ENCODE results near the gene TMEM63B. TPM values are rescaled to one million over a fixed set of nuclear protein-coding genes. Genes with fewer than 3 reads are reported as not detected.
"Not testable (repeated sequence)": the region's sequence is repeated elsewhere in the genome, so short reads cannot be mapped to it uniquely, and the experiment has no call there.

The TMEM63B gene
- 70.1 and 80.8 TPM in 2 replicates for total RNA-seq

GRCh38 chr6:44127186-44128019 lies at the start of gene TMEM63B, which contains the start of gene MRPL14:
TSS of gene TMEM63B (plus strand) at chr6:44127554. CDS start at chr6:44134585, 7,031 bp downstream.
TSS of gene MRPL14 (minus strand) at chr6:44127452. CDS start at chr6:44116611, 10,841 bp downstream.
- DNase-seq (ENCODE audit: extremely low read depth, low read depth, low spot score): no peak

- DNase-seq (ENCODE audit: extremely low read depth, low read depth, low spot score): no peak
These were observed 49.0 kb upstream of the TMEM63B start for GRCh38 chr6:44078219-44078826.

- DNase-seq (ENCODE audit: extremely low read depth, low read depth, low spot score): no peak
These were observed 48.3 kb upstream of the TMEM63B start for GRCh38 chr6:44078827-44079671.

GRCh38 chr6:44079672-44080071 lies 47.7 kb upstream of the TMEM63B start:
- DNase-seq (ENCODE audit: extremely low read depth, low read depth, low spot score): no peak

GRCh38 chr6:44080561-44081521 lies 46.5 kb upstream of the TMEM63B start:
- DNase-seq (ENCODE audit: extremely low read depth, low read depth, low spot score): no peak

- DNase-seq (ENCODE audit: extremely low read depth, low read depth, low spot score): no peak
These were observed 45.6 kb upstream of the TMEM63B start for GRCh38 chr6:44081753-44082152.

- no peak for DNase-seq (ENCODE audit: extremely low read depth, low read depth, low spot score)
These were observed 44.5 kb upstream of the TMEM63B start for GRCh38 chr6:44082872-44083321.

GRCh38 chr6:44084231-44085014 lies 42.9 kb upstream of the TMEM63B start:
- DNase-seq (ENCODE audit: extremely low read depth, low read depth, low spot score): no peak

GRCh38 chr6:44085219-44085618 lies 42.1 kb upstream of the TMEM63B start:
- DNase-seq (ENCODE audit: extremely low read depth, low read depth, low spot score): no peak

- no peak for DNase-seq (ENCODE audit: extremely low read depth, low read depth, low spot score)
These were observed 40.3 kb upstream of the TMEM63B start for GRCh38 chr6:44086931-44087574.

- DNase-seq (ENCODE audit: extremely low read depth, low read depth, low spot score): no peak
These were observed 39.7 kb upstream of the TMEM63B start for GRCh38 chr6:44087623-44088022.

GRCh38 chr6:44088827-44089590 lies 38.3 kb upstream of the TMEM63B start:
- DNase-seq (ENCODE audit: extremely low read depth, low read depth, low spot score): no peak

- DNase-seq (ENCODE audit: extremely low read depth, low read depth, low spot score): no peak
These were observed 36.9 kb upstream of the TMEM63B start for GRCh38 chr6:44090465-44090864.

GRCh38 chr6:44091356-44091755 lies 36.0 kb upstream of the TMEM63B start:
- not testable (repeated sequence) for DNase-seq (ENCODE audit: extremely low read depth, low read depth, low spot score)

GRCh38 chr6:44091981-44092884 lies 35.1 kb upstream of the TMEM63B start:
- no peak for DNase-seq (ENCODE audit: extremely low read depth, low read depth, low spot score)

GRCh38 chr6:44093066-44093465 lies 34.3 kb upstream of the TMEM63B start:
- no peak for DNase-seq (ENCODE audit: extremely low read depth, low read depth, low spot score)
